ENCODE results near the gene FAM111A.

The FAM111A gene

GRCh38 chr11:59183771-59184170 lies 41.1 kb downstream of the FAM111A start:
- no peak for TF ChIP-seq CTCF (IDR thresholded peaks at IDR 0.05)
- Histone ChIP-seq H3K9me3 (no peaks in the 10 kb centered on the region), H3K27ac (no peak overlapping the region), H3K27me3 (no peaks in the 10 kb centered on the region), H3K4me3 (no peak overlapping the region), H3K36me3 (peaks cover 0 to 12% (median 0%) of the 10 kb centered on the region in 3 donors), H3K4me1 (peaks cover 0 to 4% (median 0%) of the 10 kb centered on the region in 4 donors)
- intact Hi-C loops (cut with DNase I; ENCODE audit: low total_unique reads) = no loop called here
- DNase-seq = no peak

GRCh38 chr11:59184691-59185339 lies 42.2 kb downstream of the FAM111A start:
- intact Hi-C loops (cut with DNase I; ENCODE audit: low total_unique reads) = no loop called here
- Histone ChIP-seq H3K27ac (no peak overlapping the region), H3K36me3 (peaks cover 0 to 20% (median 0%) of the 10 kb centered on the region in 3 donors), H3K27me3 (no peaks in the 10 kb centered on the region), H3K4me3 (no peak overlapping the region), H3K9me3 (no peaks in the 10 kb centered on the region), H3K4me1 (peaks cover 0 to 4% (median 0%) of the 10 kb centered on the region in 4 donors)
- no peak for DNase-seq
- TF ChIP-seq CTCF (IDR thresholded peaks at IDR 0.05) = no peak

GRCh38 chr11:59185386-59185945 lies 42.8 kb downstream of the FAM111A start:
- no peaks in the 10 kb centered on the region for H3K9me3 ChIP-seq
- peaks cover 0 to 23% (median 0%) of the 10 kb centered on the region in 3 donors for H3K36me3 ChIP-seq
- H3K4me1 ChIP-seq = peaks cover 0 to 4% (median 0%) of the 10 kb centered on the region in 4 donors
- H3K27ac ChIP-seq = no peak overlapping the region
- no peak for DNase-seq
- intact Hi-C loops (cut with DNase I; ENCODE audit: low total_unique reads) = no loop called here
- H3K4me3 ChIP-seq = no peak overlapping the region
- TF ChIP-seq CTCF (IDR thresholded peaks at IDR 0.05) = no peak
- H3K27me3 ChIP-seq = no peaks in the 10 kb centered on the region

GRCh38 chr11:59186130-59186594 lies 43.5 kb downstream of the FAM111A start:
- intact Hi-C loops (cut with DNase I; ENCODE audit: low total_unique reads) = no loop called here
- no peak for DNase-seq

GRCh38 chr11:59187035-59187434 lies 44.4 kb downstream of the FAM111A start:
- no peak for DNase-seq
- intact Hi-C loops (cut with DNase I; ENCODE audit: low total_unique reads) = no loop called here
- Histone ChIP-seq H3K27ac (no peak overlapping the region), H3K4me3 (no peak overlapping the region), H3K4me1 (peaks cover 0 to 4% (median 0%) of the 10 kb centered on the region in 4 donors), H3K27me3 (no peaks in the 10 kb centered on the region), H3K9me3 (no peaks in the 10 kb centered on the region), H3K36me3 (peaks cover 0 to 32% (median 0%) of the 10 kb centered on the region in 3 donors)
- TF ChIP-seq CTCF (IDR thresholded peaks at IDR 0.05) = no peak

More at GRCh38 chr11:59186130-59186594, 43.5 kb downstream of the FAM111A start:
- peaks cover 0 to 28% (median 0%) of the 10 kb centered on the region in 3 donors for H3K36me3 ChIP-seq
- peak in 1 of 2 experiments; percentile 23 for TF ChIP-seq CTCF (IDR thresholded peaks at IDR 0.05)
- no peak overlapping the region for H3K4me3 ChIP-seq
- H3K27me3 ChIP-seq = no peaks in the 10 kb centered on the region
- H3K9me3 ChIP-seq = no peaks in the 10 kb centered on the region
- H3K4me1 ChIP-seq = peaks cover 0 to 4% (median 0%) of the 10 kb centered on the region in 4 donors
- no peak overlapping the region for H3K27ac ChIP-seq

All from tibial artery (tissue), 4 donors.